PC-3 (cell line): ENCODE measurements around the gene RHBDD2. TPM values are rescaled to one million over a fixed set of nuclear protein-coding genes. Genes with fewer than 3 reads are reported as not detected.

Source experiments
- ATAC-seq: fragments of 200-7000 bp; cut with Tn5 transposase; 2 replicates; pipeline ENCODE4 v1.9.1; 2020; ENCODE audit warnings: mild to moderate bottlenecking, moderate library complexity
- BruUV-seq: library from RNA; stranded (reverse); fragments of 400-500 nt; replicated peaks from 2 replicates; lab custom pipeline; 2021; lab: Mats Ljungman, UMichigan
- CTCF ChIA-PET: fragments of 300-600 bp; sonication (Branson Sonifier 250); formaldehyde crosslinking; loops from one replicate; lab custom pipeline; 2022; ENCODE audit warnings: antibody characterized with exemption; lab: Charles Lee
- POLR2A ChIA-PET: fragments of 300-600 bp; sonication (Branson Sonifier 250); formaldehyde crosslinking; loops from one replicate; lab custom pipeline; 2022; ENCODE audit warnings: antibody characterized with exemption; ENCODE audit not compliant: unreplicated experiment; lab: Charles Lee
- DNase-seq: peaks from one replicate; pipeline ENCODE4 v3.0.0-alpha.2; 2015
- H2AFZ ChIP-seq: fragments of 300-600 bp; sonication (generic); 2 replicates; pipeline ENCODE4 v1.6.0; 2016; ENCODE audit warnings: antibody characterized with exemption, low read length
- H3F3A ChIP-seq: fragments of 300-600 bp; sonication (generic); one replicate; pipeline ENCODE4 v1.6.0; 2017; ENCODE audit warnings: antibody characterized with exemption, low read length, control low read depth, mild to moderate bottlenecking; ENCODE audit not compliant: unreplicated experiment
- H3K27ac ChIP-seq: fragments of 300-600 bp; sonication (generic); 2 replicates; pipeline ENCODE4 v1.5.1; 2016; ENCODE audit warnings: mild to moderate bottlenecking, low read length
- H3K27me3 ChIP-seq: fragments of 300-600 bp; sonication (generic); 2 replicates; pipeline ENCODE4 v1.6.1; 2016; ENCODE audit warnings: low read length, mixed read lengths
- H3K36me3 ChIP-seq: fragments of 300-600 bp; sonication (generic); 2 replicates; pipeline ENCODE4 v1.6.1; 2016; ENCODE audit warnings: low read depth, mixed run types, low read length, mixed read lengths
- H3K4me1 ChIP-seq: fragments of 300-600 bp; sonication (generic); 2 replicates; pipeline ENCODE4 v1.5.1; 2016; ENCODE audit warnings: low read length; ENCODE audit not compliant: insufficient read depth
- H3K4me2 ChIP-seq: fragments of 300-600 bp; sonication (generic); 2 replicates; pipeline ENCODE4 v1.6.0; 2016; ENCODE audit warnings: low read length
- H3K4me3 ChIP-seq: fragments of 300-600 bp; sonication (generic); 2 replicates; pipeline ENCODE4 v1.5.1; 2016; ENCODE audit warnings: mild to moderate bottlenecking, low read length, mixed read lengths
- H3K79me2 ChIP-seq: fragments of 300-600 bp; sonication (generic); 2 replicates; pipeline ENCODE4 v1.6.1; 2017; ENCODE audit warnings: low read length, mixed read lengths
- H3K9ac ChIP-seq: fragments of 300-600 bp; sonication (generic); 2 replicates; pipeline ENCODE4 v1.6.0; 2016; ENCODE audit warnings: mild to moderate bottlenecking, low read length
- H3K9me2 ChIP-seq: fragments of 300-600 bp; sonication (generic); replicated peaks from 2 replicates; pipeline ENCODE4 v1.6.1; 2016; ENCODE audit warnings: mixed run types, low read length, mixed read lengths
- H3K9me3 ChIP-seq: fragments of 300-600 bp; sonication (generic); 2 replicates; pipeline ENCODE4 v1.6.1; 2016; ENCODE audit warnings: low read length, mixed read lengths
- H4K20me1 ChIP-seq: fragments of 300-600 bp; sonication (generic); 2 replicates; pipeline ENCODE4 v1.6.1; 2016; ENCODE audit warnings: low read length, mixed read lengths
- EZH2 ChIP-seq: fragments of 300-600 bp; sonication (generic); IDR thresholded peaks from one replicate; pipeline ENCODE4 v1.6.1; 2017; ENCODE audit warnings: antibody characterized with exemption, mild to moderate bottlenecking, low read length; ENCODE audit not compliant: unreplicated experiment
- EZH2phosphoT487 ChIP-seq: fragments of 300-600 bp; sonication (generic); IDR thresholded peaks from 2 replicates; pipeline ENCODE4 v1.6.1; 2018; ENCODE audit warnings: mild to moderate bottlenecking, antibody characterized with exemption, low read length, borderline replicate concordance
- intact Hi-C: fragments of 100-400 bp; cut with micrococcal nuclease; formaldehyde crosslinking; loops from 2 replicates; pipeline ENCODE4 v1.9.0; 2023
- total RNA-seq: library from RNA; depleted of rRNA; stranded (reverse); fragments of >200 nt; gene quantifications from 2 replicates; pipeline ENCODE4 v1.2.3, GENCODE V29; 2014
- TF ChIP-seq, protein P1 (sequence below): fragments of 300-600 bp; sonication (generic); conservative IDR thresholded peaks from 2 replicates; pipeline ENCODE4 v1.5.1; 2017; ENCODE audit warnings: antibody characterized with exemption, low read depth, mild to moderate bottlenecking, low read length

RHBDD2 gene
- total RNA-seq, 1 experiment from 2014 or later: 42.7 TPM

DNA sequence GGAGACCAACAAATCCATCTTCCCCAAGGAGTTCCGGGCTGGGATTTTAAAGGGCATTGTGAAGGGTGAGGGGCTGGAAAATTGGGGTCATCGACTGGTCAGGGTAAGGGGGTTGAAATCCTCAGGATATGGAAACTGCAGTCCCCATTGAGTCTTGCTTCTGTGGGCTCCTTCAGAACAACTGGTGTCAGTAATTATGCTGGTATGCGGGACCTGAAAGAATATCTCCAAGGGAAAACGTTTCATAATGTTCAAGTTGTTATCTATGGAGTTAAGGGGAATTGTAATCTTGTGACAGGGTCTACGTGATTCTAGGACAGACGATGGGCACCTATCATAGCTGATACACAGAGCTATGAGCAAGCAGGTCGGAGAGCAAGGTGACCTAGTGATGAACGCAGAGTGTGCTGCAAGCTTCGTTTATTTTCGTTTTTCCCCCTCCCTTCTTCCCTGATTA is 494 bp upstream of the RHBDD2 start:
- no peaks in the 10 kb centered on the region for H3F3A ChIP-seq
- CTCF ChIA-PET: no interaction called here
- H3K4me1 ChIP-seq: peaks cover 13% of the 10 kb centered on the region
- no peaks in the 10 kb centered on the region for H3K9me3 ChIP-seq
- peaks cover 15% of the 10 kb centered on the region; the same call in 1 of the 2 replicates for H3K36me3 ChIP-seq
- intact Hi-C loops: loop anchor here (5.0 kb wide), 1 partner anchor 101 kb away; no protein-coding TSS in a partner anchor
- DNase-seq (no peak), ATAC-seq (no peak; the same call in 1 of the 2 replicates)
- H3K27me3 ChIP-seq: no peaks in the 10 kb centered on the region
- H3K4me2 ChIP-seq: peak overlapping the region; percentile 69
- H4K20me1 ChIP-seq: no peaks in the 10 kb centered on the region
- H3K27ac ChIP-seq: no peak overlapping the region
- TSS peak; percentile 78 for BruUV-seq
- H3K4me3 ChIP-seq: peak overlapping the region; percentile 44; the same call in 1 of the 2 replicates
- TF ChIP-seq EZH2: no peak
- TF ChIP-seq, protein P1, sequence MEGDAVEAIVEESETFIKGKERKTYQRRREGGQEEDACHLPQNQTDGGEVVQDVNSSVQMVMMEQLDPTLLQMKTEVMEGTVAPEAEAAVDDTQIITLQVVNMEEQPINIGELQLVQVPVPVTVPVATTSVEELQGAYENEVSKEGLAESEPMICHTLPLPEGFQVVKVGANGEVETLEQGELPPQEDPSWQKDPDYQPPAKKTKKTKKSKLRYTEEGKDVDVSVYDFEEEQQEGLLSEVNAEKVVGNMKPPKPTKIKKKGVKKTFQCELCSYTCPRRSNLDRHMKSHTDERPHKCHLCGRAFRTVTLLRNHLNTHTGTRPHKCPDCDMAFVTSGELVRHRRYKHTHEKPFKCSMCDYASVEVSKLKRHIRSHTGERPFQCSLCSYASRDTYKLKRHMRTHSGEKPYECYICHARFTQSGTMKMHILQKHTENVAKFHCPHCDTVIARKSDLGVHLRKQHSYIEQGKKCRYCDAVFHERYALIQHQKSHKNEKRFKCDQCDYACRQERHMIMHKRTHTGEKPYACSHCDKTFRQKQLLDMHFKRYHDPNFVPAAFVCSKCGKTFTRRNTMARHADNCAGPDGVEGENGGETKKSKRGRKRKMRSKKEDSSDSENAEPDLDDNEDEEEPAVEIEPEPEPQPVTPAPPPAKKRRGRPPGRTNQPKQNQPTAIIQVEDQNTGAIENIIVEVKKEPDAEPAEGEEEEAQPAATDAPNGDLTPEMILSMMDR: no peak
- no peak for TF ChIP-seq EZH2phosphoT487
- H2AFZ ChIP-seq: peak overlapping the region; percentile 75
- H3K9me2 ChIP-seq: no peaks in the 10 kb centered on the region
- POLR2A ChIA-PET: interaction anchor here (0.5 kb wide), 1 partner anchor 32 kb away, joined by 3 read pairs; no protein-coding TSS in a partner anchor
- H3K79me2 ChIP-seq: peaks cover 26% of the 10 kb centered on the region
- H3K9ac ChIP-seq: no peak overlapping the region

DNA sequence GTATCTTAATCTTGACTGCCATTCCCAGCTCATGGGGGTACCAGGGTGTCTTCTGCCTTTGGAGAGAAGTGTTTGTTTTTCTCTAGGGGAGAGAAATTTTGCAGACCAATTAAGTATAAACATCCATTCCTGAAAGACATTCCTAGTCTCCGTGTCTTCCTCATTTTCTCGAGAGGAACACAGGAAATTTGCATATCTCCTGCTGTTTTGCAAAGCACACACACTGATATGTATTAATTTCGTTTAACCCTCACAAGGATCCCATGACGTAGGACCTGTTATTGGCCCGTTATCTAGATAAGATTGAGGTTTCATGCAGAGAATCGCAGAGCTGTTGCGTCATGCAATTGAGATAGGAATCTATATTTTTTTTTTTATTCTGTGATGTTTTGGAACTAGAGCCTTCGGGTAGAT is 944 bp downstream of the RHBDD2 start:
- Histone ChIP-seq H2AFZ (peak overlapping the region; percentile 81), H3K9me3 (no peaks in the 10 kb centered on the region), H3F3A (no peaks in the 10 kb centered on the region), H4K20me1 (no peaks in the 10 kb centered on the region), H3K9me2 (no peaks in the 10 kb centered on the region), H3K27ac (no peak overlapping the region), H3K27me3 (no peaks in the 10 kb centered on the region), H3K79me2 (peaks cover 26% of the 10 kb centered on the region), H3K4me2 (peak overlapping the region; percentile 93), H3K4me3 (peak overlapping the region; percentile 89), H3K36me3 (peaks cover 23% of the 10 kb centered on the region), H3K9ac (peak overlapping the region; percentile 85), H3K4me1 (peaks cover 13% of the 10 kb centered on the region)
- TF ChIP-seq EZH2phosphoT487 (no peak), EZH2 (no peak)
- TF ChIP-seq, protein P1: no peak
- ChIA-PET POLR2A (no interaction called here), CTCF (no interaction called here)
- ATAC-seq (no peak), DNase-seq (no peak)
- intact Hi-C loops: loop anchor here (5.0 kb wide), 1 partner anchor 102 kb away; no protein-coding TSS in a partner anchor
- BruUV-seq: TSS peak; percentile 49

DNA sequence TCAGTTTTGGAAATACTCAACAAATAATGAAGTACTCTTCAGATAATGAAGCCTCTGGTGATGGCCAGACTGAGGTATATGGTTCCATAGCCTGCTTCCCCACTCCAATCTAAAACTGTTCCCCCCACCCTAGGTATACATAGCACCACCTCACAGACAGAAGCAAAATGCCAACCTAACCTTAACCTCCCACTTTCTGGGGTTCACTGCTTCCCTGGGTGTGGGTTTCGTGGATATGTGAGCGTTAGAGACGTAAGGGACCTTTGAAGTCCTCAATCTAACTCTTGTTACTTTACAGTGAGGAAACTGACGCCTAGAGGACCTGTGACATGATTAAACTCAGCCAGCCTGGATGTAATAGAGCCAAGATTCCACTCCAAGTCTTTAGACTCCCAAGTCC is 1.4 kb downstream of the RHBDD2 start:
- Histone ChIP-seq H4K20me1 (no peaks in the 10 kb centered on the region), H3K27me3 (no peaks in the 10 kb centered on the region), H3F3A (no peaks in the 10 kb centered on the region), H3K9me3 (no peaks in the 10 kb centered on the region), H3K27ac (no peak overlapping the region), H3K36me3 (peaks cover 23% of the 10 kb centered on the region), H3K79me2 (peaks cover 26% of the 10 kb centered on the region), H3K4me1 (peaks cover 13% of the 10 kb centered on the region), H3K9ac (0 out of 2 replicates have a peak overlapping the region, but pooled peaks have one; percentile 85), H2AFZ (no peak overlapping the region), H3K9me2 (no peaks in the 10 kb centered on the region), H3K4me2 (peak overlapping the region; percentile 93), H3K4me3 (peak overlapping the region; percentile 89)
- intact Hi-C loops: no loop called here
- TF ChIP-seq EZH2: no peak
- no peak for TF ChIP-seq EZH2phosphoT487
- TF ChIP-seq, protein P1: no peak
- BruUV-seq: no TSS peak
- no peak for DNase-seq
- no peak for ATAC-seq
- POLR2A ChIA-PET: no interaction called here
- CTCF ChIA-PET: no interaction called here
